H1 (cell line): ENCODE results near the gene SBK2. TPM values are rescaled to one million over a fixed set of nuclear protein-coding genes. Genes with fewer than 3 reads are reported as not detected.

Experiments
- CTCF ChIA-PET: fragments of 300-600 bp; sonication (Branson Sonifier 250); formaldehyde crosslinking; loops from one replicate; lab custom pipeline; 2021; ENCODE audit not compliant: partially characterized antibody; lab: Charles Lee
- POLR2A ChIA-PET: fragments of 300-600 bp; sonication (Branson Sonifier 250); formaldehyde crosslinking; loops from one replicate; lab custom pipeline; 2021; ENCODE audit warnings: inconsistent platforms; ENCODE audit not compliant: partially characterized antibody; lab: Charles Lee
- DNase-seq, 2 experiments: peaks; one replicate each; pipeline versions ENCODE4 v3.0.0 to v3.0.0-alpha.2; 2010 to 2022; ENCODE audit warnings: low spot score in 2 of 2, low read depth in 1 of 2, mixed read lengths in 1 of 2
- FAIRE-seq: peaks from 2 replicates; lab custom pipeline; 2011; peaks lifted over from hg19 to GRCh38; lab: Jason Lieb, UNC
- H2AFZ ChIP-seq: 2 replicates; pipeline ENCODE4 v1.8.1; 2012; ENCODE audit warnings: low read length, inconsistent platforms
- H2AK5ac ChIP-seq: 2 replicates; pipeline ENCODE4 v1.6.1; 2013; ENCODE audit warnings: low read depth, low read length
- H2BK120ac ChIP-seq: replicated peaks from 2 replicates; pipeline ENCODE3; 2013; ENCODE audit warnings: low read depth, low read length, inconsistent platforms
- H2BK12ac ChIP-seq: 2 replicates; pipeline ENCODE4 v1.6.1; 2013; ENCODE audit warnings: low read depth, low read length
- H2BK15ac ChIP-seq: 2 replicates; pipeline ENCODE4 v1.6.1; 2013; ENCODE audit warnings: low read length
- H2BK20ac ChIP-seq: 2 replicates; pipeline ENCODE4 v1.6.1; 2013; ENCODE audit warnings: low read length
- H2BK5ac ChIP-seq: 2 replicates; pipeline ENCODE4 v1.6.1; 2013; ENCODE audit warnings: low read depth, low read length
- H3K14ac ChIP-seq: 2 replicates; pipeline ENCODE4 v1.6.1; 2013; ENCODE audit warnings: inconsistent platforms; ENCODE audit not compliant: insufficient read length
- H3K18ac ChIP-seq: 2 replicates; pipeline ENCODE4 v1.6.1; 2013; ENCODE audit warnings: low read length; ENCODE audit errors: extremely low read depth
- H3K23ac ChIP-seq: 2 replicates; pipeline ENCODE4 v1.6.1; 2013; ENCODE audit warnings: inconsistent platforms; ENCODE audit not compliant: insufficient read length
- H3K23me2 ChIP-seq: 2 replicates; pipeline ENCODE4 v1.6.1; 2013; ENCODE audit warnings: low read depth, low read length
- H3K27ac ChIP-seq: 2 replicates; pipeline ENCODE4 v1.6.1; 2011; ENCODE audit warnings: low read depth, low read length, inconsistent platforms
- H3K27me3 ChIP-seq, 4 experiments: replicated peaks in 1 of 4; 1 replicate in 1 of 4; 2 replicates in 3 of 4; pipeline versions ENCODE4 v1.6.1 to v1.8.1; 2011 to 2013; ENCODE audit warnings: low read length in 3 of 4, mild to moderate bottlenecking in 3 of 4, inconsistent platforms in 2 of 4, mixed read lengths in 2 of 4, moderate library complexity in 1 of 4; ENCODE audit not compliant: control insufficient read depth in 3 of 4, insufficient read depth in 3 of 4; ENCODE audit errors: extremely low read depth in 1 of 4
- H3K36me3 ChIP-seq, 4 experiments: 2 replicates each; pipeline versions ENCODE4 v1.6.1 to v1.8.1; 2011 to 2013; ENCODE audit warnings: mild to moderate bottlenecking in 4 of 4, low read length in 3 of 4, moderate library complexity in 2 of 4, control low read depth in 1 of 4, inconsistent platforms in 1 of 4; ENCODE audit not compliant: insufficient read depth in 4 of 4, control insufficient read depth in 2 of 4
- H3K4ac ChIP-seq: replicated peaks from 2 replicates; pipeline ENCODE3; 2013; ENCODE audit warnings: low read length, low read depth, mixed read lengths, inconsistent platforms; ENCODE audit not compliant: insufficient read length
- H3K4me1 ChIP-seq, 4 experiments: replicated peaks in 1 of 4; 1 replicate in 1 of 4; 2 replicates in 3 of 4; pipeline versions ENCODE4 v1.6.1 to v1.8.1; 2011 to 2013; ENCODE audit warnings: low read length in 3 of 4, inconsistent platforms in 2 of 4, mixed read lengths in 1 of 4; ENCODE audit not compliant: insufficient read depth in 4 of 4, control insufficient read depth in 3 of 4
- H3K4me2 ChIP-seq, 2 experiments: 2 replicates each; pipeline versions ENCODE4 v1.6.1 to v1.8.1; 2011 to 2013; ENCODE audit warnings: low read depth in 2 of 2, low read length in 2 of 2, control low read depth in 1 of 2, inconsistent platforms in 1 of 2, mild to moderate bottlenecking in 1 of 2; ENCODE audit not compliant: insufficient read depth in 1 of 2
- H3K4me3 ChIP-seq, 4 experiments: fragments of 200-600, 300-600 bp in 1 of 4; sonication (generic), shearing (Covaris generic), sonication (Bioruptor Twin) in 1 of 4; 2 replicates each; pipeline versions ENCODE4 v1.5.1 to v1.8.1; 2011 to 2016; ENCODE audit warnings: low read length in 4 of 4, low read depth in 3 of 4, control low read depth in 2 of 4, inconsistent platforms in 2 of 4, mild to moderate bottlenecking in 2 of 4, mixed read lengths in 1 of 4, moderate library complexity in 1 of 4; ENCODE audit not compliant: insufficient read depth in 2 of 4; ENCODE audit errors: extremely low read depth in 1 of 4
- H3K56ac ChIP-seq: replicated peaks from 2 replicates; pipeline ENCODE3; 2013; ENCODE audit warnings: low read depth, mild to moderate bottlenecking, mixed read lengths, low read length, inconsistent platforms; ENCODE audit not compliant: insufficient read length
- H3K79me1 ChIP-seq: 2 replicates; pipeline ENCODE4 v1.6.1; 2013; ENCODE audit warnings: low read depth, low read length, control low read depth
- H3K79me2 ChIP-seq, 2 experiments: 2 replicates each; pipeline versions ENCODE4 v1.6.1 to v1.8.1; 2012 to 2013; ENCODE audit warnings: low read length in 2 of 2, mild to moderate bottlenecking in 2 of 2, inconsistent platforms in 1 of 2; ENCODE audit not compliant: insufficient read depth in 2 of 2, control insufficient read depth in 1 of 2
- H3K9ac ChIP-seq, 4 experiments: replicated peaks in 1 of 4; 1 replicate in 1 of 4; 2 replicates in 3 of 4; pipeline versions ENCODE4 v1.6.1 to v1.8.1; 2011 to 2013; ENCODE audit warnings: low read depth in 3 of 4, low read length in 3 of 4, control low read depth in 2 of 4, mild to moderate bottlenecking in 2 of 4, moderate library complexity in 2 of 4, inconsistent platforms in 1 of 4; ENCODE audit errors: extremely low read depth in 1 of 4
- H3K9me3 ChIP-seq, 2 experiments: 2 replicates each; pipeline versions ENCODE4 v1.6.1 to v1.8.1; 2012 to 2013; ENCODE audit warnings: mild to moderate bottlenecking in 2 of 2, moderate library complexity in 2 of 2, control low read depth in 1 of 2, inconsistent platforms in 1 of 2, low read depth in 1 of 2, low read length in 1 of 2, mixed read lengths in 1 of 2; ENCODE audit not compliant: insufficient read depth in 2 of 2
- H4K20me1 ChIP-seq, 2 experiments: replicated peaks in 1 of 2; 2 replicates each; pipeline versions ENCODE3 to v1.8.1; 2011 to 2013; ENCODE audit warnings: inconsistent platforms in 2 of 2, low read length in 2 of 2, mild to moderate bottlenecking in 1 of 2; ENCODE audit not compliant: insufficient read depth in 2 of 2, control insufficient read depth in 1 of 2
- H4K5ac ChIP-seq: 2 replicates; pipeline ENCODE4 v1.6.1; 2013; ENCODE audit warnings: low read length, low read depth, mixed read lengths, inconsistent platforms; ENCODE audit not compliant: insufficient read length
- H4K8ac ChIP-seq: 2 replicates; pipeline ENCODE4 v1.8.0; 2013; ENCODE audit warnings: mild to moderate bottlenecking, moderate library complexity, low read length, inconsistent platforms; ENCODE audit not compliant: insufficient read depth; ENCODE audit errors: extremely low read depth
- H4K91ac ChIP-seq: replicated peaks from 2 replicates; pipeline ENCODE3; 2013; ENCODE audit warnings: low read length, mixed read lengths, inconsistent platforms; ENCODE audit not compliant: insufficient read length
- ASH2L ChIP-seq: fragments of 200-600, 300-600 bp; sonication (generic); IDR thresholded peaks from one replicate; pipeline ENCODE4 v1.7.1; 2017; ENCODE audit warnings: low read length
- BRCA1 ChIP-seq: IDR thresholded peaks from 2 replicates; pipeline ENCODE4 v1.6.1; 2012; ENCODE audit warnings: low read depth, low read length, improper control_type of control experiment
- CHD1 ChIP-seq: IDR thresholded peaks from 2 replicates; pipeline ENCODE4 v1.6.1; 2012; ENCODE audit warnings: low read depth, low read length, improper control_type of control experiment
- E2F6 ChIP-seq: IDR thresholded peaks from 2 replicates; pipeline ENCODE4 v1.6.1; 2012; ENCODE audit warnings: inconsistent platforms
- MAX ChIP-seq: IDR thresholded peaks from 2 replicates; pipeline ENCODE4 v1.6.1; 2012; ENCODE audit warnings: inconsistent platforms
- NRF1 ChIP-seq: IDR thresholded peaks from 2 replicates; pipeline ENCODE4 v1.6.1; 2011; ENCODE audit warnings: mild to moderate bottlenecking, low read depth, low read length, improper control_type of control experiment
- RXRA ChIP-seq: IDR thresholded peaks from 2 replicates; pipeline ENCODE4 v1.6.1; 2011; ENCODE audit warnings: low read depth, mild to moderate bottlenecking, low read length, moderate library complexity; ENCODE audit not compliant: insufficient read depth
- SIX5 ChIP-seq: IDR thresholded peaks from 2 replicates; pipeline ENCODE4 v1.6.1; 2011; ENCODE audit warnings: mild to moderate bottlenecking, low read depth, low read length
- SRF ChIP-seq: IDR thresholded peaks from 2 replicates; pipeline ENCODE4 v1.6.1; 2011; ENCODE audit warnings: mild to moderate bottlenecking, low read depth, low read length, moderate library complexity
- TAF1 ChIP-seq: IDR thresholded peaks from 2 replicates; pipeline ENCODE4 v1.6.1; 2011; ENCODE audit warnings: mild to moderate bottlenecking, low read depth, low read length
- TEAD4 ChIP-seq: IDR thresholded peaks from 2 replicates; pipeline ENCODE4 v1.6.1; 2012; ENCODE audit warnings: low read depth, low read length, inconsistent platforms, mixed read lengths
- WGBS, 2 experiments: shearing (Covaris generic) in 1 of 2; methylation state at CpG; one replicate each; pipeline versions ENCODE4 v1.1.6 to v1.1.7; 2013 to 2015; ENCODE audit warnings: low lambda C conversion rate in 2 of 2, mixed read lengths in 2 of 2, inconsistent platforms in 1 of 2, low coverage in 1 of 2, missing lambda C conversion rate in 1 of 2; ENCODE audit not compliant: insufficient replicate concordance in 2 of 2, insufficient coverage in 1 of 2, insufficient read length in 1 of 2; ENCODE audit errors: extremely low coverage in 1 of 2, missing lambda C conversion rate in 1 of 2; 5-methylcytosine and 5-hydroxymethylcytosine counted together
- polyA plus RNA-seq, 7 experiments: library from polyadenylated mRNA; depleted of rRNA in 3 of 7; stranded (reverse) in 5 of 7; unstranded in 2 of 7; fragments of >200 nt in 5 of 7; fragments of 200-250 nt in 2 of 7; gene quantifications; 1 replicate in 5 of 7; 2 replicates in 1 of 7; 4 replicates in 1 of 7; pipeline versions ENCODE4 v1.2.1 to v1.2.3, GENCODE V29; 2011 to 2013; ENCODE audit warnings: missing spikeins in 2 of 7, mixed read lengths in 2 of 7
- total RNA-seq: library from RNA; stranded (reverse); fragmentation: NEBNext Ultra II Directional; extraction: Animal tissue kit (Norgen Biotek cat#: 25700); gene quantifications from 2 replicates; pipeline ENCODE4 v1.2.1, GENCODE V29; 2021

SBK2 gene
- total and polyA plus RNA-seq, 2 of the 8 experiments (the other 6 are each of a cell fraction or from before 2014, with no cell fraction given): 3.2 to 4.1 TPM

- Histone ChIP-seq H3K79me1 (no peaks in the 10 kb centered on the region), H2BK20ac (no peak overlapping the region), H3K27me3 (peaks cover 11 to 23% (median 17%) of the 10 kb centered on the region in 4 experiments), H3K23ac (no peak overlapping the region), H3K18ac (no peak overlapping the region), H4K20me1 (no peaks in the 10 kb centered on the region), H3K4ac (no peak overlapping the region), H3K27ac (no peak overlapping the region), H4K5ac (no peak overlapping the region), H2BK15ac (no peak overlapping the region), H3K9me3 (peaks cover 8 to 9% of the 10 kb centered on the region in 2 experiments; a peak in 3 of 4 replicates), H2BK12ac (no peak overlapping the region), H3K23me2 (no peaks in the 10 kb centered on the region), H3K4me2 (no peak overlapping the region), H2AFZ (no peak overlapping the region), H3K9ac (no peak overlapping the region), H3K4me1 (no peaks in the 10 kb centered on the region), H3K14ac (no peak overlapping the region), H2BK5ac (no peak overlapping the region), H2AK5ac (no peak overlapping the region), H3K36me3 (peaks cover 0 to 3% (median 0%) of the 10 kb centered on the region in 4 experiments; a peak in 1 of 8 replicates), H3K79me2 (no peaks in the 10 kb centered on the region), H3K56ac (no peak overlapping the region), H2BK120ac (no peak overlapping the region), H3K4me3 (no peak overlapping the region), H4K91ac (no peak overlapping the region), H4K8ac (no peak overlapping the region)
- no peak for TF ChIP-seq SIX5
- no peak for TF ChIP-seq E2F6
- no peak for TF ChIP-seq MAX
- TF ChIP-seq SRF: no peak
- TF ChIP-seq NRF1: no peak
- no peak for TF ChIP-seq TEAD4
- TF ChIP-seq TAF1: no peak
- no peak for TF ChIP-seq CHD1
- no peak for TF ChIP-seq ASH2L
- no peak for TF ChIP-seq BRCA1
- TF ChIP-seq RXRA: no peak
- ChIA-PET POLR2A (interaction anchor here (1.1 to 2.6 kb wide), 5 partner anchors 9 to 96 kb away, joined by 3 to 15 read pairs (median 4); partner anchors contain the start of genes NAT14 and UBE2S), CTCF (interaction anchor here (0.7 to 2.7 kb wide), 14 partner anchors 9 to 1065 kb away, joined by 3 to 31 read pairs (median 8); partner anchors contain the start of genes NAT14, SBK3 and ZNF628)
- no peak for DNase-seq
- FAIRE-seq: no peak
- 80% methylated on average over 17 of the region's 17 CpGs; no CpG with 5 or more reads in 1 of the 2 experiments for WGBS, 2 experiments
These were observed 33.8 kb downstream of the SBK2 start for GRCh38 chr19:55503157-55503501.
